GM21390 (cell line): ENCODE results near the gene CAPN2.

Source experiments
- ATAC-seq: cut with Tn5 transposase; IDR thresholded peaks from one replicate; pipeline ENCODE4 v1.9.1; 2021; ENCODE audit not compliant: unreplicated experiment

Gene CAPN2

GRCh38 chr1:223712194-223712849, at the start of gene CAPN2:
Gene CAPN2, plus strand, starts transcription at chr1:223712539. Its CDS starts 102 bp downstream, at chr1:223712641.
- ATAC-seq = peak; percentile 58

GRCh38 chr1:223662943-223663342, 49.4 kb upstream of the CAPN2 start:
- no peak for ATAC-seq

GRCh38 chr1:223664106-223664505, 48.2 kb upstream of the CAPN2 start:
- no peak for ATAC-seq

- no peak for ATAC-seq
Measured at GRCh38 chr1:223665592-223666312, 46.6 kb upstream of the CAPN2 start, which contains the start of gene CAPN8. Gene CAPN8, minus strand, starts transcription at chr1:223665701. Its CDS starts 55 bp downstream, at chr1:223665646.

GRCh38 chr1:223667484-223668182, 44.7 kb upstream of the CAPN2 start:
- no peak for ATAC-seq

- ATAC-seq = no peak
Measured at GRCh38 chr1:223669003-223669795, 43.1 kb upstream of the CAPN2 start.

GRCh38 chr1:223670458-223671159, 41.7 kb upstream of the CAPN2 start:
- no peak for ATAC-seq

GRCh38 chr1:223674119-223674890, 38.0 kb upstream of the CAPN2 start:
- ATAC-seq = no peak

- ATAC-seq = no peak
Measured at GRCh38 chr1:223678841-223679240, 33.5 kb upstream of the CAPN2 start.

- ATAC-seq = no peak
Measured at GRCh38 chr1:223680188-223680587, 32.2 kb upstream of the CAPN2 start.

- ATAC-seq = no peak
Measured at GRCh38 chr1:223682502-223682901, 29.8 kb upstream of the CAPN2 start.

GRCh38 chr1:223683586-223684487, 28.5 kb upstream of the CAPN2 start:
- no peak for ATAC-seq

- no peak for ATAC-seq
Measured at GRCh38 chr1:223684488-223684792, 27.9 kb upstream of the CAPN2 start.

GRCh38 chr1:223691121-223691520, 21.2 kb upstream of the CAPN2 start:
- no peak for ATAC-seq

- no peak for ATAC-seq
Measured at GRCh38 chr1:223695014-223695548, 17.3 kb upstream of the CAPN2 start.

GRCh38 chr1:223695941-223696340, 16.4 kb upstream of the CAPN2 start:
- no peak for ATAC-seq

GRCh38 chr1:223700388-223700918, 11.9 kb upstream of the CAPN2 start:
- ATAC-seq = no peak

GRCh38 chr1:223700942-223701637, 11.2 kb upstream of the CAPN2 start:
- no peak for ATAC-seq
